ENCODE results near the gene ADGRE1. TPM values are rescaled to one million over a fixed set of nuclear protein-coding genes. Genes with fewer than 3 reads are reported as not detected.

Gene ADGRE1
- not detected in 2 replicates for total RNA-seq

GRCh38 chr19:6887316-6887715, at the start of gene ADGRE1:
Gene ADGRE1, plus strand, starts transcription at chr19:6887579. Its CDS starts 30 bp downstream, at chr19:6887609.
- H3K36me3 ChIP-seq (ENCODE audit: control insufficient read depth, insufficient read depth, low read length) = no peaks in the 10 kb centered on the region
- H3K4me3 ChIP-seq (ENCODE audit: low read depth, low read length) = no peak within 1 kb of the TSS
- no peak for TF ChIP-seq CTCF (IDR thresholded peaks at IDR 0.05; ENCODE audit: insufficient read depth, low read length, poor library complexity, severe bottlenecking)
- no peak for DNase-seq (ENCODE audit: low read depth)
- H3K27me3 ChIP-seq (ENCODE audit: control insufficient read depth, insufficient read depth, low read length) = no peaks in the 10 kb centered on the region

- Histone ChIP-seq H3K27me3 (ENCODE audit: control insufficient read depth, insufficient read depth, low read length) (no peaks in the 10 kb centered on the region), H3K4me3 (ENCODE audit: low read depth, low read length) (no peak overlapping the region), H3K36me3 (ENCODE audit: control insufficient read depth, insufficient read depth, low read length) (no peaks in the 10 kb centered on the region)
- no peak for TF ChIP-seq CTCF (IDR thresholded peaks at IDR 0.05; ENCODE audit: insufficient read depth, low read length, poor library complexity, severe bottlenecking)
- no peak for DNase-seq (ENCODE audit: low read depth)
These were observed 49.2 kb upstream of the ADGRE1 start for GRCh38 chr19:6838062-6838655.

- Histone ChIP-seq H3K36me3 (ENCODE audit: control insufficient read depth, insufficient read depth, low read length) (no peaks in the 10 kb centered on the region), H3K4me3 (ENCODE audit: low read depth, low read length) (no peak overlapping the region), H3K27me3 (ENCODE audit: control insufficient read depth, insufficient read depth, low read length) (no peaks in the 10 kb centered on the region)
- DNase-seq (ENCODE audit: low read depth) = no peak
- TF ChIP-seq CTCF (IDR thresholded peaks at IDR 0.05; ENCODE audit: insufficient read depth, low read length, poor library complexity, severe bottlenecking) = no peak
These were observed 44.3 kb upstream of the ADGRE1 start for GRCh38 chr19:6842871-6843607.

- TF ChIP-seq CTCF (IDR thresholded peaks at IDR 0.05; ENCODE audit: insufficient read depth, low read length, poor library complexity, severe bottlenecking) = no peak
- no peak for DNase-seq (ENCODE audit: low read depth)
- H3K4me3 ChIP-seq (ENCODE audit: low read depth, low read length) = no peak overlapping the region
- no peaks in the 10 kb centered on the region for H3K27me3 ChIP-seq (ENCODE audit: control insufficient read depth, insufficient read depth, low read length)
- H3K36me3 ChIP-seq (ENCODE audit: control insufficient read depth, insufficient read depth, low read length) = no peaks in the 10 kb centered on the region
These were observed 39.6 kb upstream of the ADGRE1 start for GRCh38 chr19:6847828-6848200.

GRCh38 chr19:6848986-6849385, 38.4 kb upstream of the ADGRE1 start:
- no peak for TF ChIP-seq CTCF (IDR thresholded peaks at IDR 0.05; ENCODE audit: insufficient read depth, low read length, poor library complexity, severe bottlenecking)
- no peak for DNase-seq (ENCODE audit: low read depth)
- Histone ChIP-seq H3K27me3 (ENCODE audit: control insufficient read depth, insufficient read depth, low read length) (no peaks in the 10 kb centered on the region), H3K36me3 (ENCODE audit: control insufficient read depth, insufficient read depth, low read length) (no peaks in the 10 kb centered on the region), H3K4me3 (ENCODE audit: low read depth, low read length) (no peak overlapping the region)
